NCI-H774 (cell line): ENCODE data around the gene COL27A1.

Source experiments
- DNase-seq: peaks from one replicate; lab custom pipeline; 2025; lab: John Stamatoyannopoulos, UW

The COL27A1 gene

GRCh38 chr9:114272739-114273431 lies 117.5 kb downstream of the COL27A1 start:
- DNase-seq = no peak

GRCh38 chr9:114273461-114273881 lies 118.1 kb downstream of the COL27A1 start:
- no peak for DNase-seq

- no peak for DNase-seq
Observed at GRCh38 chr9:114274217-114274616, 118.9 kb downstream of the COL27A1 start.

GRCh38 chr9:114275246-114276004 lies 120.1 kb downstream of the COL27A1 start:
- no peak for DNase-seq

GRCh38 chr9:114276908-114277821 lies 121.8 kb downstream of the COL27A1 start:
- DNase-seq = no peak

GRCh38 chr9:114278356-114278755 lies 123.0 kb downstream of the COL27A1 start:
- DNase-seq = no peak

GRCh38 chr9:114278881-114279570 lies 123.7 kb downstream of the COL27A1 start:
- DNase-seq = no peak

- no peak for DNase-seq
Observed at GRCh38 chr9:114279693-114280092, 124.4 kb downstream of the COL27A1 start.

- DNase-seq = no peak
Observed at GRCh38 chr9:114280636-114281472, 125.5 kb downstream of the COL27A1 start.

GRCh38 chr9:114281473-114282103 lies 126.3 kb downstream of the COL27A1 start:
- DNase-seq = no peak

- no peak for DNase-seq
Observed at GRCh38 chr9:114282104-114282485, 126.8 kb downstream of the COL27A1 start.

- DNase-seq = no peak
Observed at GRCh38 chr9:114282507-114282906, 127.2 kb downstream of the COL27A1 start.

- DNase-seq = no peak
Observed at GRCh38 chr9:114282926-114283325, 127.6 kb downstream of the COL27A1 start.

- DNase-seq = no peak
Observed at GRCh38 chr9:114283551-114284111, 128.3 kb downstream of the COL27A1 start.

- DNase-seq = no peak
Observed at GRCh38 chr9:114284316-114285060, 129.2 kb downstream of the COL27A1 start.

- DNase-seq = no peak
Observed at GRCh38 chr9:114285166-114285867, 130.0 kb downstream of the COL27A1 start.

- DNase-seq = no peak
Observed at GRCh38 chr9:114286146-114286679, 130.9 kb downstream of the COL27A1 start.

- no peak for DNase-seq
Observed at GRCh38 chr9:114287001-114287762, 131.8 kb downstream of the COL27A1 start.
